ENCODE measurements around the gene MON2.

MON2 gene

GRCh38 chr12:62637679-62638078 is 171.1 kb downstream of the MON2 start:
- TF ChIP-seq GATA3 (IDR thresholded peaks at IDR 0.05; ENCODE audit: low read depth, low read length) (no peak), GATA2 (IDR thresholded peaks at IDR 0.05; ENCODE audit: low read depth, low read length) (no peak)

- TF ChIP-seq GATA3 (IDR thresholded peaks at IDR 0.05; ENCODE audit: low read depth, low read length) (no peak), GATA2 (IDR thresholded peaks at IDR 0.05; ENCODE audit: low read depth, low read length) (no peak)
Measured at GRCh38 chr12:62640910-62641448, 174.4 kb downstream of the MON2 start.

GRCh38 chr12:62642486-62642885 is 175.9 kb downstream of the MON2 start:
- TF ChIP-seq GATA2 (IDR thresholded peaks at IDR 0.05; ENCODE audit: low read depth, low read length) (no peak), GATA3 (IDR thresholded peaks at IDR 0.05; ENCODE audit: low read depth, low read length) (no peak)

- no peak for TF ChIP-seq GATA3 (IDR thresholded peaks at IDR 0.05; ENCODE audit: low read depth, low read length)
- no peak for TF ChIP-seq GATA2 (IDR thresholded peaks at IDR 0.05; ENCODE audit: low read depth, low read length)
Measured at GRCh38 chr12:62643486-62643885, 176.9 kb downstream of the MON2 start.

DNA sequence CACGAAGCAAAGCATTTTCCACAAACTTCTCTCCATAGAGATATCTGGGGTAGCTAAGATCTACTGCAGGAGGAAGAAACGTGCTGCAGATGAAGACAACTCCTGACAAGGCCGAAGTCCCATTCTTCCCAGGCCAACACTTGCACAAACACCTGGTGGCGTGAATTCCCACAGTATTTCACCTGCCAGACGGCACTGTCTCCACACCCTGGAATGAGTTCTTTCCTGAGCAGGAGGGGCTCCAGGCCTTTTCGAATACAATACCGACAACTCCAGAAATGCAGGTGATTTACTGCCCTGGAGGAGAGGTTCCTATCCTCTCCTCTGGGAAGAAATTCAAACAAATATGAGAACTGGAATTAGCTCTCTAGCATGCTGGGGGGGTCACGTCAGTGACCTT is 179.9 kb downstream of the MON2 start:
- TF ChIP-seq GATA3 (IDR thresholded peaks at IDR 0.05; ENCODE audit: low read depth, low read length) (no peak), GATA2 (IDR thresholded peaks at IDR 0.05; ENCODE audit: low read depth, low read length) (no peak)

- no peak for TF ChIP-seq GATA3 (IDR thresholded peaks at IDR 0.05; ENCODE audit: low read depth, low read length)
- TF ChIP-seq GATA2 (IDR thresholded peaks at IDR 0.05; ENCODE audit: low read depth, low read length): no peak
Measured at GRCh38 chr12:62647586-62647985, 181.0 kb downstream of the MON2 start.

DNA sequence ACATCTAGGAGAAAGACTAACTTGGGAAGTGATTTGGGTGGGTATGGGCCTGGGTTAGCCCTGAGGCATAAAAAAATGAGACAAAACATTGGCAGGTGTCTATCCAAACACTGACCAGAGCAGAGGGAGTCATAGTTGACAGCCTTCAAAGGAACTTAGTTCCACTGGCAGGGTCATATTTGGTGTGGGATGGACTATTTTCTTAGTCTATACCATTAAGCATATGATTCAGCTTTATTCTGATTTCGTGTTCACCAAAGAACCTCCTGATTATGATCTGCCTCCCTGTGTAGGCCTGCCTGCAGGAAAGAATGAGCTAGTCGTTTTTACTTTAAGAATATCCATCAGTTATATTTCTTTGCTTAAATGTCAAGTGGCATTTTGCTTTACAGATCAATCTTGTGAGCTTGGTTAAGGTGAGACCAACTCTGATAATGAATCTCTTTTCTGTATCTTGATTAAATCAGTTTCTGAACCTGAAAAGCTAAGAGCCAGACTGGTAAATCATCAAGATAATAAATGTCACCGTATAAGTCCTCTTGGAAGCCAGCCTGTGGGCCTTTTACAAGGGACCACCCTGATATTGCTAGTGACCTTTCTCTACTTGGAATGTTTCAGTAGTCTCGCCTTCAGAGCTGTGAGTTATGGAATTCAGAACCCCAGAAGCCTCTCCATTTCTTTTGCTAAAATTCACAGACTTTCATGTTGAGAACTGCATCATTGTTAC is 182.9 kb downstream of the MON2 start:
- TF ChIP-seq GATA2 (IDR thresholded peaks at IDR 0.05; ENCODE audit: low read depth, low read length) (no peak), GATA3 (IDR thresholded peaks at IDR 0.05; ENCODE audit: low read depth, low read length) (no peak)
